ENCODE data around the gene LCMT1.

- TF ChIP-seq CTCF (CRISPR knock-in tag; IDR thresholded peaks at IDR 0.05) (no peak), HNRNPUL1 (IDR thresholded peaks at IDR 0.05; ENCODE audit: low read depth, low read length) (no peak), TAF1 (CRISPR knock-in tag; IDR thresholded peaks at IDR 0.05) (no peak), GLI4 (CRISPR knock-in tag; IDR thresholded peaks at IDR 0.05; ENCODE audit: borderline replicate concordance) (no peak), ETV6 (CRISPR knock-in tag; conservative IDR thresholded peaks at IDR 0.05) (no peak), ZFP1 (CRISPR knock-in tag; IDR thresholded peaks at IDR 0.05) (no peak)
These were observed 13.0 kb downstream of the LCMT1 start for GRCh38 chr16:25124503-25124902.
